GM06990 (cell line): Measurements from ENCODE around the gene FAM163A.

ENCODE experiments used
- DNase-seq: peaks from one replicate; pipeline ENCODE4 v3.0.0-alpha.2; 2011; ENCODE audit not compliant: insufficient read length; ENCODE audit errors: extremely low read depth
- H3K27me3 ChIP-seq: replicated peaks from 2 replicates; pipeline ENCODE4 v1.6.0; 2011; ENCODE audit warnings: low read length; ENCODE audit not compliant: control insufficient read depth, insufficient read depth
- H3K36me3 ChIP-seq: 2 replicates; pipeline ENCODE4 v1.5.1; 2011; ENCODE audit warnings: low read length; ENCODE audit not compliant: control insufficient read depth, insufficient read depth
- H3K4me3 ChIP-seq: replicated peaks from 2 replicates; pipeline ENCODE4 v1.5.1; 2011; ENCODE audit warnings: low read depth, mild to moderate bottlenecking, control low read depth, low read length
- CTCF ChIP-seq: IDR thresholded peaks from 2 replicates; pipeline ENCODE4 v1.5.1; 2011; ENCODE audit warnings: low read length, control low read depth, mild to moderate bottlenecking, inconsistent platforms; ENCODE audit not compliant: insufficient read depth, poor library complexity, severe bottlenecking

Gene FAM163A

GRCh38 chr1:179709841-179710329 is 33.2 kb upstream of the FAM163A start:
- TF ChIP-seq CTCF = no peak
- Histone ChIP-seq H3K27me3 (no peaks in the 10 kb centered on the region), H3K36me3 (no peaks in the 10 kb centered on the region), H3K4me3 (no peak overlapping the region)
- DNase-seq = peak; percentile 18

- DNase-seq = no peak
Observed at GRCh38 chr1:179714159-179714558, 28.9 kb upstream of the FAM163A start.

DNA sequence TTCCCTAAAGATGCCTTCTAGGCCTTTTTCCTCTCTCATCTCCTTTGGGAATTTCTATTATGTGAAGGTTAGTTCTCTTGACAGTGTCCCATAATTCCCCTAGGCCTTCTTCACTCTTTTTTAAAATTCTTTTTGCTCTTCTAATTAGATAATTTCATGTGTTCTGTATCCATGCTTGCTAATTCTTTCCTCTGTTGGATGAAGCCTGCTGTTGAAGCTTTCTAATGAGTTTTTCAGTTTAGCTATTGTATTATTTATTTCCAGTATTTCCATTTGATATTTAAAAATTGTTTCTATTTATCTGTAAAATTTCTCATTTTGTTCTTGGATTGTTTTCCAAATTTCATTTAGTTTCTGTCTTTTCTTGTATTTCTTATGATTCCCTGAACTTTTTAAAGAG is 28.5 kb upstream of the FAM163A start:
- H3K27me3 ChIP-seq = no peaks in the 10 kb centered on the region
- no peak for TF ChIP-seq CTCF
- no peak overlapping the region for H3K4me3 ChIP-seq
- DNase-seq = no peak
- no peaks in the 10 kb centered on the region for H3K36me3 ChIP-seq

More at GRCh38 chr1:179714159-179714558, 28.9 kb upstream of the FAM163A start:
- Histone ChIP-seq H3K36me3 (no peaks in the 10 kb centered on the region), H3K27me3 (no peaks in the 10 kb centered on the region), H3K4me3 (no peak overlapping the region)
- TF ChIP-seq CTCF = no peak

GRCh38 chr1:179719272-179719671 is 23.8 kb upstream of the FAM163A start:
- no peaks in the 10 kb centered on the region for H3K36me3 ChIP-seq
- TF ChIP-seq CTCF = no peak

DNA sequence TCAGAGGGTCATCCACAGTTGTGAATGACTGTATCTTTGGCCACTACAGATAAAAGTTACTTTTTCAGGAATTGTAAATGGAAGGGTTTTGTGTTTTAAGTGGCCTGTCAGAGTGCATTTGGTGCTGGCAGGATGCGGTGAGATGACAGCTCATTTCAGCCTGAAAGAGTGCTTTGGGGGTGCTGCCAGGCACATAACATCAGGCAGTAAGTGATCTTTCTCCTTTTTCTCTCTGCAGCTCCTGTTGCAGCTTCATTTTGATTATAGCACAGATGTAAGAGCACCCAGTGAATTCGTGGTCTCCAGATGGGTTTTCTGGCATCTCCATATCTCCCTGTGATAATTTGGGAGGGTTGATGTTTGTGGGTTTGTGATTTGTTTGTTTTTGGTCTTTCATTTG is 14.8 kb upstream of the FAM163A start:
- TF ChIP-seq CTCF = no peak
- Histone ChIP-seq H3K4me3 (no peak overlapping the region), H3K27me3 (no peaks in the 10 kb centered on the region; the same call in 1 of the 2 replicates), H3K36me3 (no peaks in the 10 kb centered on the region)
- no peak for DNase-seq

More at GRCh38 chr1:179719272-179719671, 23.8 kb upstream of the FAM163A start:
- no peak for DNase-seq
- H3K4me3 ChIP-seq = no peak overlapping the region
- H3K27me3 ChIP-seq = no peaks in the 10 kb centered on the region

DNA sequence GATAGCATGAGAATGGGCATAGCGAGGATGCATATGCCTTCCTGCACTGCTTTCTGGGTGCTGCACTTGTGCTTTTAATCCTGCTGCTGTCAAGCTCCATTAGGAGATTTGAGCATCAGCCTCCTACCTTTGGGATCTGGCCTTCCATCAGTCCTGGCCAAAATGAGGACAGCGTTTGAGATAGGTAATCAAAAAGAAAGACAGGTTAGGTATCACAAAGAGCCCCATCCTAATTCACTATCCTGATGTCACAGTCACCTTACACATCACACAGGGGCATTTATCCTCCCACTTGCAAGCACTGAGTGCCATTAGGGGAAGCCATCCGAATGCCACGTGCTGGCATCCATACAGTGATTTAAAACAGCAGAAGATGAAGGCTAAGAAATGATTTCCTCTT is 13.2 kb upstream of the FAM163A start:
- DNase-seq = no peak
- no peak for TF ChIP-seq CTCF
- no peak overlapping the region for H3K4me3 ChIP-seq
- no peaks in the 10 kb centered on the region; the same call in 1 of the 2 replicates for H3K27me3 ChIP-seq
- H3K36me3 ChIP-seq = no peaks in the 10 kb centered on the region
